ENCODE measurements around the gene PDCL3. TPM values are rescaled to one million over a fixed set of nuclear protein-coding genes. Genes with fewer than 3 reads are reported as not detected.
A peak's percentile ranks its signal among the peaks of the same experiment; 100 is the strongest.

Gene PDCL3
- total RNA-seq, 1 experiment from 2014 or later: 22.9 TPM

GRCh38 chr2:100560216-100560830 is 2.5 kb upstream of the PDCL3 start:
- DNase-seq (ENCODE audit: low read depth): no peak

GRCh38 chr2:100561191-100561590 is 1.6 kb upstream of the PDCL3 start:
- DNase-seq (ENCODE audit: low read depth): no peak

GRCh38 chr2:100563407-100564247 is 834 bp downstream of the PDCL3 start:
- DNase-seq (ENCODE audit: low read depth): peak; percentile 20

- DNase-seq (ENCODE audit: low read depth): no peak
Observed at GRCh38 chr2:100568989-100569388, 6.2 kb downstream of the PDCL3 start.

- DNase-seq (ENCODE audit: low read depth): no peak
Observed at GRCh38 chr2:100571668-100572067, 8.9 kb downstream of the PDCL3 start.

- DNase-seq (ENCODE audit: low read depth): peak; percentile 12
Observed at GRCh38 chr2:100577777-100578176, 15.0 kb downstream of the PDCL3 start.

- DNase-seq (ENCODE audit: low read depth): peak; percentile 39
Observed at GRCh38 chr2:100580367-100581276, 17.8 kb downstream of the PDCL3 start.

GRCh38 chr2:100581277-100581612 is 18.5 kb downstream of the PDCL3 start:
- DNase-seq (ENCODE audit: low read depth): no peak

- DNase-seq (ENCODE audit: low read depth): no peak
Observed at GRCh38 chr2:100584816-100585215, 22.0 kb downstream of the PDCL3 start.

GRCh38 chr2:100588071-100588786 is 25.4 kb downstream of the PDCL3 start:
- DNase-seq (ENCODE audit: low read depth): peak; percentile 89

GRCh38 chr2:100589527-100589926 is 26.7 kb downstream of the PDCL3 start:
- peak; percentile 53 for DNase-seq (ENCODE audit: low read depth)

GRCh38 chr2:100592226-100592625 is 29.4 kb downstream of the PDCL3 start:
- DNase-seq (ENCODE audit: low read depth): peak; percentile 25

- no peak for DNase-seq (ENCODE audit: low read depth)
Observed at GRCh38 chr2:100596465-100596864, 33.7 kb downstream of the PDCL3 start.

GRCh38 chr2:100599566-100599965 is 36.8 kb downstream of the PDCL3 start:
- DNase-seq (ENCODE audit: low read depth): no peak

- no peak for DNase-seq (ENCODE audit: low read depth)
Observed at GRCh38 chr2:100601661-100602060, 38.9 kb downstream of the PDCL3 start.

- DNase-seq (ENCODE audit: low read depth): no peak
Observed at GRCh38 chr2:100603414-100603813, 40.6 kb downstream of the PDCL3 start.

GRCh38 chr2:100603948-100604633 is 41.3 kb downstream of the PDCL3 start:
- DNase-seq (ENCODE audit: low read depth): peak; percentile 69

GRCh38 chr2:100606332-100606725 is 43.5 kb downstream of the PDCL3 start:
- no peak for DNase-seq (ENCODE audit: low read depth)

- peak; percentile 56 for DNase-seq (ENCODE audit: low read depth)
Observed at GRCh38 chr2:100606726-100607343, 44.0 kb downstream of the PDCL3 start.

GRCh38 chr2:100610381-100610831 is 47.6 kb downstream of the PDCL3 start:
- peak; percentile 64 for DNase-seq (ENCODE audit: low read depth)

All from RPMI7951 (cell line).